H9 (cell line): ENCODE data around the gene KIRREL3. TPM values are rescaled to one million over a fixed set of nuclear protein-coding genes. Genes with fewer than 3 reads are reported as not detected.

Source experiments
- DNase-seq: peaks from one replicate; pipeline ENCODE4 v3.0.0-alpha.2; 2017
- H2AFZ ChIP-seq: one replicate; pipeline ENCODE4 v1.6.1; 2013; ENCODE audit warnings: mild to moderate bottlenecking, low read length, control low read depth, moderate library complexity
- H2AK5ac ChIP-seq: 2 replicates; pipeline ENCODE4 v1.6.1; 2013; ENCODE audit warnings: low read length, control low read depth, mixed read lengths; ENCODE audit not compliant: insufficient read length
- H2BK120ac ChIP-seq: one replicate; pipeline ENCODE4 v1.6.1; 2013; ENCODE audit warnings: low read depth, mild to moderate bottlenecking, low read length, control low read depth, inconsistent platforms; ENCODE audit not compliant: poor library complexity, severe bottlenecking
- H2BK12ac ChIP-seq: 2 replicates; pipeline ENCODE4 v1.6.1; 2013; ENCODE audit warnings: low read length, control low read depth, mixed read lengths, low read depth; ENCODE audit not compliant: insufficient read length
- H2BK15ac ChIP-seq: 2 replicates; pipeline ENCODE4 v1.6.1; 2013; ENCODE audit warnings: low read depth, low read length, control low read depth
- H2BK20ac ChIP-seq: one replicate; pipeline ENCODE4 v1.6.1; 2013; ENCODE audit warnings: low read depth, mild to moderate bottlenecking, low read length, control low read depth, inconsistent platforms; ENCODE audit not compliant: poor library complexity, severe bottlenecking
- H2BK5ac ChIP-seq: 2 replicates; pipeline ENCODE4 v1.6.1; 2013; ENCODE audit warnings: low read length, control low read depth, mixed read lengths; ENCODE audit not compliant: insufficient read length
- H3K14ac ChIP-seq: 2 replicates; pipeline ENCODE4 v1.6.1; 2013; ENCODE audit warnings: low read length, control low read depth; ENCODE audit not compliant: insufficient read depth
- H3K18ac ChIP-seq: 2 replicates; pipeline ENCODE4 v1.6.1; 2013; ENCODE audit warnings: low read depth, mild to moderate bottlenecking, mixed read lengths, low read length, control low read depth; ENCODE audit not compliant: insufficient read length
- H3K23ac ChIP-seq: 2 replicates; pipeline ENCODE4 v1.6.1; 2013; ENCODE audit warnings: low read length, control low read depth, mixed read lengths, low read depth; ENCODE audit not compliant: insufficient read length
- H3K23me2 ChIP-seq: 2 replicates; pipeline ENCODE4 v1.6.1; 2013; ENCODE audit warnings: low read depth, mild to moderate bottlenecking, mixed read lengths, low read length, control low read depth; ENCODE audit not compliant: insufficient read length, poor library complexity, severe bottlenecking
- H3K27ac ChIP-seq: 2 replicates; pipeline ENCODE4 v1.5.1; 2013; ENCODE audit warnings: low read length, control low read depth, mixed read lengths, low read depth; ENCODE audit not compliant: insufficient read length
- H3K27me3 ChIP-seq: 2 replicates; pipeline ENCODE4 v1.6.1; 2013; ENCODE audit warnings: low read length, control low read depth, inconsistent platforms; ENCODE audit not compliant: insufficient read depth
- H3K4ac ChIP-seq: 2 replicates; pipeline ENCODE4 v1.6.1; 2013; ENCODE audit warnings: low read depth, mild to moderate bottlenecking, control low read depth, inconsistent platforms, low read length, moderate library complexity
- H3K4me1 ChIP-seq: 2 replicates; pipeline ENCODE4 v1.6.1; 2013; ENCODE audit warnings: low read length, control low read depth, inconsistent platforms; ENCODE audit not compliant: insufficient read depth
- H3K4me2 ChIP-seq: 2 replicates; pipeline ENCODE4 v1.6.1; 2013; ENCODE audit warnings: low read length, control low read depth, mixed read lengths; ENCODE audit not compliant: insufficient read length, insufficient read depth
- H3K56ac ChIP-seq: 2 replicates; pipeline ENCODE4 v1.6.1; 2013; ENCODE audit warnings: low read depth, mild to moderate bottlenecking, mixed read lengths, low read length, control low read depth; ENCODE audit not compliant: insufficient read length
- H3K79me1 ChIP-seq: 2 replicates; pipeline ENCODE4 v1.6.1; 2013; ENCODE audit warnings: low read depth, mild to moderate bottlenecking, moderate library complexity, low read length, control low read depth, inconsistent platforms; ENCODE audit not compliant: insufficient read depth, poor library complexity, severe bottlenecking
- H3K79me2 ChIP-seq: 2 replicates; pipeline ENCODE4 v1.6.1; 2013; ENCODE audit warnings: low read length, control low read depth, inconsistent platforms; ENCODE audit not compliant: insufficient read depth
- H3K9ac ChIP-seq: 2 replicates; pipeline ENCODE4 v1.6.1; 2013; ENCODE audit warnings: low read length, control low read depth, mixed read lengths; ENCODE audit not compliant: insufficient read length; ENCODE audit errors: extremely low read depth
- H3K9me3 ChIP-seq: one replicate; pipeline ENCODE4 v1.6.1; 2013; ENCODE audit warnings: low read depth, low read length, inconsistent platforms; ENCODE audit not compliant: control insufficient read depth
- H3T11ph ChIP-seq: one replicate; pipeline ENCODE4 v1.6.1; 2013; ENCODE audit warnings: mild to moderate bottlenecking, low read length, control low read depth, inconsistent platforms
- H4K20me1 ChIP-seq: one replicate; pipeline ENCODE4 v1.6.1; 2013; ENCODE audit not compliant: control insufficient read depth, insufficient read length, insufficient read depth
- H4K5ac ChIP-seq: 2 replicates; pipeline ENCODE4 v1.6.1; 2013; ENCODE audit warnings: low read depth, mild to moderate bottlenecking, mixed read lengths, low read length, control low read depth; ENCODE audit not compliant: insufficient read length
- H4K8ac ChIP-seq: replicated peaks from 2 replicates; pipeline ENCODE4 v1.6.1; 2013; ENCODE audit warnings: low read length, control low read depth, mixed read lengths, low read depth; ENCODE audit not compliant: insufficient read length
- H4K91ac ChIP-seq: 2 replicates; pipeline ENCODE4 v1.6.1; 2013; ENCODE audit warnings: low read depth, mild to moderate bottlenecking, moderate library complexity, mixed read lengths, low read length, control low read depth; ENCODE audit not compliant: insufficient read length
- H3K27ac Mint-ChIP-seq, 3 experiments: 2 replicates in 2 of 3; 3 replicates in 1 of 3; pipeline ENCODE4 v1.8.0; 2020 to 2021; ENCODE audit warnings: mixed read lengths in 3 of 3, mild to moderate bottlenecking in 1 of 3, moderate library complexity in 1 of 3
- H3K27me3 Mint-ChIP-seq: 2 replicates; pipeline ENCODE4 v1.8.0; 2021; ENCODE audit warnings: low read depth, mild to moderate bottlenecking, moderate library complexity, mixed read lengths
- H3K36me3 Mint-ChIP-seq, 3 experiments: 2 replicates in 2 of 3; 3 replicates in 1 of 3; pipeline ENCODE4 v1.8.0; 2020 to 2021; ENCODE audit warnings: low read depth in 3 of 3, mixed read lengths in 3 of 3; ENCODE audit not compliant: insufficient read depth in 1 of 3
- H3K4me1 Mint-ChIP-seq, 2 experiments: 2 replicates each; pipeline ENCODE4 v1.8.0; 2020; ENCODE audit warnings: mixed read lengths in 2 of 2
- H3K4me3 Mint-ChIP-seq, 2 experiments: 2 replicates in 1 of 2; 3 replicates in 1 of 2; pipeline ENCODE4 v1.8.0; 2020 to 2021; ENCODE audit warnings: mild to moderate bottlenecking in 2 of 2, mixed read lengths in 2 of 2, moderate library complexity in 1 of 2
- H3K9me3 Mint-ChIP-seq, 2 experiments: 2 replicates in 1 of 2; 3 replicates in 1 of 2; pipeline ENCODE4 v1.8.0; 2020; ENCODE audit warnings: mild to moderate bottlenecking in 2 of 2, mixed read lengths in 2 of 2, moderate library complexity in 1 of 2
- CTCF ChIP-seq: fragments of 200-600 bp; sonication (generic); conservative IDR thresholded peaks from 3 replicates; pipeline ENCODE4 v1.8.0; 2021; ENCODE audit warnings: antibody characterized with exemption, mild to moderate bottlenecking
- WGBS: extraction: QIAGEN DNeasy Blood & Tissue Kit; methylation state at CpG from one replicate; pipeline ENCODE4 v1.1.7; 2013; ENCODE audit warnings: missing lambda C conversion rate, low lambda C conversion rate, mixed read lengths; ENCODE audit not compliant: insufficient read length; ENCODE audit errors: extremely low coverage; 5-methylcytosine and 5-hydroxymethylcytosine counted together
- total RNA-seq: library from RNA; stranded (reverse); gene quantifications from 2 replicates; pipeline ENCODE4 v1.2.1, GENCODE V29; 2021

KIRREL3 gene
- total RNA-seq, 1 experiment from 2014 or later: 0.17 TPM

GRCh38 chr11:126627421-126627820 lies 373.1 kb downstream of the KIRREL3 start:
- Mint-ChIP-seq H3K9me3 (no peaks in the 10 kb centered on the region), H3K27ac (no peak overlapping the region; a peak in 1 of 7 replicates), H3K27me3 (peaks cover 2% of the 10 kb centered on the region), H3K4me3 (no peak overlapping the region), H3K36me3 (no peaks in the 10 kb centered on the region; a peak in 1 of 7 replicates), H3K4me1 (peaks cover 19 to 22% of the 10 kb centered on the region in 2 experiments)
- no peak overlapping the region for H3K9ac ChIP-seq
- no peaks in the 10 kb centered on the region for H3K79me1 ChIP-seq
- no peak overlapping the region for H3K23ac ChIP-seq
- no peak overlapping the region for H4K8ac ChIP-seq
- H3K14ac ChIP-seq: no peak overlapping the region
- no peak overlapping the region for H2BK120ac ChIP-seq
- no peaks in the 10 kb centered on the region for H3K79me2 ChIP-seq
- no CpG with 5 or more reads among the region's 7 CpGs for WGBS
- no peak overlapping the region for H3K18ac ChIP-seq
- H3K9me3 ChIP-seq: no peaks in the 10 kb centered on the region
- H4K91ac ChIP-seq: no peak overlapping the region
- no peak overlapping the region for H3K4ac ChIP-seq
- no peak for DNase-seq
- no peak overlapping the region for H4K5ac ChIP-seq
- H2BK5ac ChIP-seq: no peak overlapping the region
- no peak overlapping the region for H3K27ac ChIP-seq
- H2AFZ ChIP-seq: no peak overlapping the region
- no peak overlapping the region for H2BK20ac ChIP-seq
- H2BK12ac ChIP-seq: no peak overlapping the region
- H3T11ph ChIP-seq: no peak overlapping the region
- no peaks in the 10 kb centered on the region for H3K27me3 ChIP-seq
- H3K4me2 ChIP-seq: no peak overlapping the region
- no peaks in the 10 kb centered on the region for H4K20me1 ChIP-seq
- H2AK5ac ChIP-seq: no peak overlapping the region
- H3K4me1 ChIP-seq: no peaks in the 10 kb centered on the region; the same call in 1 of the 2 replicates
- no peaks in the 10 kb centered on the region for H3K23me2 ChIP-seq
- H2BK15ac ChIP-seq: no peak overlapping the region
- TF ChIP-seq CTCF: no peak
- no peak overlapping the region for H3K56ac ChIP-seq
